K562 (cell line): Measurements from ENCODE around the gene COQ5. TPM values are rescaled to one million over a fixed set of nuclear protein-coding genes. Genes with fewer than 3 reads are reported as not detected.

Source experiments
- BRF1 ChIP-seq: IDR thresholded peaks from 3 replicates; pipeline ENCODE4 v1.6.1; 2011; ENCODE audit warnings: borderline replicate concordance, mild to moderate bottlenecking; ENCODE audit not compliant: insufficient read length; ENCODE audit errors: extremely low read depth
- CHD1 ChIP-seq: fragments of 200-600 bp; sonication (generic); IDR thresholded peaks from one replicate; pipeline ENCODE4 v1.6.1; 2012; ENCODE audit warnings: mild to moderate bottlenecking, moderate library complexity, low read length, inconsistent platforms
- CHD4 ChIP-seq: fragments of 200-600 bp; sonication (generic); IDR thresholded peaks from 3 replicates; pipeline ENCODE4 v1.6.1; 2012; ENCODE audit warnings: low read depth, mild to moderate bottlenecking, mixed read lengths, low read length, inconsistent platforms; ENCODE audit not compliant: insufficient read depth, insufficient replicate concordance, poor library complexity, severe bottlenecking
- E4F1 ChIP-seq: fragments of 250-450 bp; sonication (Bioruptor Pico); IDR thresholded peaks from 2 replicates; pipeline ENCODE4 v1.5.0; 2021; ENCODE audit warnings: mild to moderate bottlenecking, borderline replicate concordance
- GABPA ChIP-seq: fragments of 200-800 bp; sonication (Bioruptor generic); conservative IDR thresholded peaks from 2 replicates; pipeline ENCODE4 v1.6.1; 2016; ENCODE audit warnings: low read depth, missing genetic modification characterization, missing compliant biosample characterization
- LARP7 ChIP-seq: fragments of 450-650 bp; IDR thresholded peaks from 2 replicates; pipeline ENCODE4 v1.6.1; 2016
- RBM17 ChIP-seq: fragments of 200-400 bp; formaldehyde crosslinking; IDR thresholded peaks from 2 replicates; pipeline ENCODE4 v1.6.1; 2017; ENCODE audit warnings: low read depth, mild to moderate bottlenecking, low read length, borderline replicate concordance
- SMARCC2 ChIP-seq: fragments of 450-650 bp; IDR thresholded peaks from 2 replicates; pipeline ENCODE4 v1.6.1; 2017; ENCODE audit warnings: antibody characterized with exemption, moderate library complexity, mild to moderate bottlenecking, low read depth
- SRSF7 ChIP-seq: fragments of 200-400 bp; formaldehyde crosslinking; optimal IDR thresholded peaks from 2 replicates; pipeline ENCODE3; 2017; ENCODE audit warnings: mild to moderate bottlenecking, low read depth, low read length
- TCF3 ChIP-seq: sonication (generic); formaldehyde crosslinking; IDR thresholded peaks from 2 replicates; pipeline ENCODE4 v1.4.0; 2020; ENCODE audit warnings: mild to moderate bottlenecking, missing genetic modification reagents
- ZFX ChIP-seq: sonication (generic); formaldehyde crosslinking; IDR thresholded peaks from 2 replicates; pipeline ENCODE4 v1.8.0; 2022; ENCODE audit warnings: mild to moderate bottlenecking, missing genetic modification reagents, moderate library complexity
- ZKSCAN3 ChIP-seq: fragments of 250-450 bp; sonication (Bioruptor Pico); IDR thresholded peaks from 2 replicates; pipeline ENCODE4 v1.4.0; 2020
- ZNF589 ChIP-seq: fragments of 200-800 bp; sonication (Bioruptor generic); IDR thresholded peaks from 2 replicates; pipeline ENCODE4 v1.6.1; 2016; ENCODE audit warnings: low read depth, missing genetic modification characterization, missing compliant biosample characterization
- ZNF77 ChIP-seq: fragments of 250-450 bp; sonication (Bioruptor Pico); IDR thresholded peaks from 2 replicates; pipeline ENCODE4 v1.5.0; 2020
- polyA plus RNA-seq, 8 experiments: library from polyadenylated mRNA; depleted of rRNA in 4 of 8; stranded (reverse) in 5 of 8; unstranded in 3 of 8; fragments of >200 nt; fragmentation: Nextera tagmentation in 2 of 8; fragmentation: Illumina TruSeq in 1 of 8; extraction: Ambion mirVana in 2 of 8; extraction: Trizol in 1 of 8; gene quantifications; 2 replicates each; pipeline versions ENCODE4 v1.2.1 to v1.2.3, GENCODE V29; 2011 to 2014; ENCODE audit warnings: inconsistent platforms in 1 of 8, missing spikeins in 1 of 8
- total RNA-seq, 7 experiments: library from RNA; depleted of rRNA in 6 of 7; stranded (reverse); fragments of >200 nt in 6 of 7; fragmentation: Illumina TruSeq in 2 of 7; extraction: Trizol in 2 of 7; gene quantifications; 2 replicates each; pipeline versions ENCODE4 v1.2.1 to v1.2.3, GENCODE V29; 2011 to 2021; ENCODE audit warnings: low replicate concordance in 1 of 7
- TF ChIP-seq, protein P1 (sequence below), 2 experiments: fragments of 450-650 bp; IDR thresholded peaks; 2 replicates each; pipeline ENCODE4 v1.6.1; 2018; ENCODE audit warnings: mild to moderate bottlenecking in 2 of 2, low read depth in 1 of 2; ENCODE audit not compliant: partially characterized antibody in 2 of 2
- TF ChIP-seq, protein P2 (sequence below): fragments of 450-650 bp; IDR thresholded peaks from 2 replicates; pipeline ENCODE4 v1.6.1; 2016; ENCODE audit warnings: low read depth, mild to moderate bottlenecking, moderate library complexity
- TF ChIP-seq, protein P3 (sequence below), 2 experiments: fragments of 250-450 bp in 1 of 2; fragments of 450-650 bp in 1 of 2; sonication (Bioruptor Pico) in 1 of 2; IDR thresholded peaks; 2 replicates each; pipeline versions ENCODE4 v1.6.1 to v1.8.0; 2016 to 2021; ENCODE audit warnings: mild to moderate bottlenecking in 2 of 2, moderate library complexity in 2 of 2, missing compliant biosample characterization in 1 of 2, missing genetic modification characterization in 1 of 2

The COQ5 gene
- total and polyA plus RNA-seq, 9 of the 15 experiments (the other 6 are each of a cell fraction or from before 2014, with no cell fraction given) = 19.2 to 59.7 (median 30.4) TPM

DNA sequence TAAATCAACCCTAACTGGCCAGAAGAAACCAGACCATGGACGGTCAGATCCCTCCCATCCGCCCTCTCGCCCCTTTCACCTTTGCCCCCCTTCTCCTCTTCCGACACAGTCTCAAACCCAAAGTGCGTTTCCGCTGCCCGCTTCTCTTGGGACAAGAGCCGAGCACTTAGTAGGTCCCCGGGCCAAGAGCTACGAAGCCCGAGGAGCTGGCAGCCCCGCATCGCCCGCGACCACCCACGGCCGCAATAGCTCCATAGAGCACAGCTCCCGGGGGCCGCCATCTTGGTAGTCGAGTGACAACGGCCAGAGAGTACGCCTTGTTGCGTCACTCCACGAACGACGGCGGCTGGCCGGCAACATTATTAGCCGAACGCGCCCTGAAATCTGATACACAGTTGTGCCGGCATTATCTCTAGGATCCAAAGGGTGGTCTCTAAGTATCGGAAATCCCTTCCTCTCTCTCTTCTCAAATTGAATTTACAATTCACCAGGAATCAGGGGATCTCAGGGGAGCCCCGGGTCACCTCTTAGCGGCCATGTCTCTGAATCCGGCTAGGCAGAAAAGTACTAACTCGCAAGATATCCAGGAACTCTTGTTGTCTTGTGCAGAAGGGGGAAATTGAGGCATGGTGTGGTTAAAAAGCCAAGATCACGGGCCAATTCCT is at the start of gene COQ5 (continued):
- TF ChIP-seq, protein P1, sequence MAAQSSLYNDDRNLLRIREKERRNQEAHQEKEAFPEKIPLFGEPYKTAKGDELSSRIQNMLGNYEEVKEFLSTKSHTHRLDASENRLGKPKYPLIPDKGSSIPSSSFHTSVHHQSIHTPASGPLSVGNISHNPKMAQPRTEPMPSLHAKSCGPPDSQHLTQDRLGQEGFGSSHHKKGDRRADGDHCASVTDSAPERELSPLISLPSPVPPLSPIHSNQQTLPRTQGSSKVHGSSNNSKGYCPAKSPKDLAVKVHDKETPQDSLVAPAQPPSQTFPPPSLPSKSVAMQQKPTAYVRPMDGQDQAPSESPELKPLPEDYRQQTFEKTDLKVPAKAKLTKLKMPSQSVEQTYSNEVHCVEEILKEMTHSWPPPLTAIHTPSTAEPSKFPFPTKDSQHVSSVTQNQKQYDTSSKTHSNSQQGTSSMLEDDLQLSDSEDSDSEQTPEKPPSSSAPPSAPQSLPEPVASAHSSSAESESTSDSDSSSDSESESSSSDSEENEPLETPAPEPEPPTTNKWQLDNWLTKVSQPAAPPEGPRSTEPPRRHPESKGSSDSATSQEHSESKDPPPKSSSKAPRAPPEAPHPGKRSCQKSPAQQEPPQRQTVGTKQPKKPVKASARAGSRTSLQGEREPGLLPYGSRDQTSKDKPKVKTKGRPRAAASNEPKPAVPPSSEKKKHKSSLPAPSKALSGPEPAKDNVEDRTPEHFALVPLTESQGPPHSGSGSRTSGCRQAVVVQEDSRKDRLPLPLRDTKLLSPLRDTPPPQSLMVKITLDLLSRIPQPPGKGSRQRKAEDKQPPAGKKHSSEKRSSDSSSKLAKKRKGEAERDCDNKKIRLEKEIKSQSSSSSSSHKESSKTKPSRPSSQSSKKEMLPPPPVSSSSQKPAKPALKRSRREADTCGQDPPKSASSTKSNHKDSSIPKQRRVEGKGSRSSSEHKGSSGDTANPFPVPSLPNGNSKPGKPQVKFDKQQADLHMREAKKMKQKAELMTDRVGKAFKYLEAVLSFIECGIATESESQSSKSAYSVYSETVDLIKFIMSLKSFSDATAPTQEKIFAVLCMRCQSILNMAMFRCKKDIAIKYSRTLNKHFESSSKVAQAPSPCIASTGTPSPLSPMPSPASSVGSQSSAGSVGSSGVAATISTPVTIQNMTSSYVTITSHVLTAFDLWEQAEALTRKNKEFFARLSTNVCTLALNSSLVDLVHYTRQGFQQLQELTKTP (IDR thresholded peaks at IDR 0.05; ENCODE audit: low read depth in 1 of 2, partially characterized antibody in 2 of 2) = peak; percentile 64 to 87
- TF ChIP-seq CHD4 = no peak
- TF ChIP-seq SRSF7 = no peak
- TF ChIP-seq TCF3 (CRISPR knock-in tag) = no peak
- no peak for TF ChIP-seq ZNF77 (CRISPR knock-in tag)
- no peak for TF ChIP-seq ZNF589
- TF ChIP-seq E4F1 (CRISPR knock-in tag) = no peak
- no peak for TF ChIP-seq SMARCC2
- no peak for TF ChIP-seq RBM17
- TF ChIP-seq, protein P2, sequence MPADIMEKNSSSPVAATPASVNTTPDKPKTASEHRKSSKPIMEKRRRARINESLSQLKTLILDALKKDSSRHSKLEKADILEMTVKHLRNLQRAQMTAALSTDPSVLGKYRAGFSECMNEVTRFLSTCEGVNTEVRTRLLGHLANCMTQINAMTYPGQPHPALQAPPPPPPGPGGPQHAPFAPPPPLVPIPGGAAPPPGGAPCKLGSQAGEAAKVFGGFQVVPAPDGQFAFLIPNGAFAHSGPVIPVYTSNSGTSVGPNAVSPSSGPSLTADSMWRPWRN = no peak
- peak; percentile 77 for TF ChIP-seq ZFX
- no peak for TF ChIP-seq ZKSCAN3 (CRISPR knock-in tag)
- no peak for TF ChIP-seq CHD1
- peak; percentile 27; the same call in 1 of the 2 replicates for TF ChIP-seq GABPA (tag)
- peak; percentile 54; the same call in 1 of the 2 replicates for TF ChIP-seq LARP7
- TF ChIP-seq BRF1 = no peak
- TF ChIP-seq, protein P3, sequence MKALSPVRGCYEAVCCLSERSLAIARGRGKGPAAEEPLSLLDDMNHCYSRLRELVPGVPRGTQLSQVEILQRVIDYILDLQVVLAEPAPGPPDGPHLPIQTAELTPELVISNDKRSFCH (CRISPR knock-in tag; IDR thresholded peaks at IDR 0.05) = no peak
- TF ChIP-seq, protein P3 (tag; IDR thresholded peaks at IDR 0.05) = peak; percentile 74
